OCI-LY1 (cell line): ENCODE data around the gene MAGED2.
"Not testable (repeated sequence)": the region's sequence is repeated elsewhere in the genome, so short reads cannot be mapped to it uniquely, and the experiment has no call there.

Experiments used
- EZH2 ChIP-seq: fragments of 200-600 bp; sonication (generic), shearing (Covaris generic); IDR thresholded peaks from 2 replicates; pipeline ENCODE4 v1.8.0; 2017; ENCODE audit warnings: borderline replicate concordance, mixed run types, mild to moderate bottlenecking, antibody characterized with exemption, low read length, moderate library complexity, mixed read lengths
- TF ChIP-seq, protein P1 (sequence below): fragments of 200-600 bp; sonication (generic), shearing (Covaris generic); IDR thresholded peaks from 2 replicates; pipeline ENCODE4 v1.5.1; 2017; ENCODE audit warnings: mild to moderate bottlenecking, antibody characterized with exemption, low read length, moderate library complexity, mixed read lengths

DNA sequence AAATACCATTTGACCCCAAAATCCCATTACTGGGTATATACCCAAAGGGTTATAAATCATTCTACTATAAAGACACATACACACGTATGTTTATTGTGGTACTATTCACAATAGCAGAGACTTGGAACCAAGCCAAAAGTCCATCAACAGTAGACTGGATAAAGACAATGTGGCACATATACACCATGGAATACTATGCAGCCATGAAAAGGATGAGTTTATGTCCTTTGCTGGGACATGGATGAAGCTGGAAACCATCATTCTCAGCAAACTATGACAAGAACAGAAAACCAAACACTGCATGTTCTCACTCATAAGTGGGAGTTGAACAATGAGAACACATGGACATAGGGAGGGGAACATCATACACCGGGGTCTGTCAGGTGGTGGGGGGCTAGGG, 40.2 kb downstream of the MAGED2 start:
- not testable (repeated sequence) for TF ChIP-seq EZH2
- TF ChIP-seq, protein P1, sequence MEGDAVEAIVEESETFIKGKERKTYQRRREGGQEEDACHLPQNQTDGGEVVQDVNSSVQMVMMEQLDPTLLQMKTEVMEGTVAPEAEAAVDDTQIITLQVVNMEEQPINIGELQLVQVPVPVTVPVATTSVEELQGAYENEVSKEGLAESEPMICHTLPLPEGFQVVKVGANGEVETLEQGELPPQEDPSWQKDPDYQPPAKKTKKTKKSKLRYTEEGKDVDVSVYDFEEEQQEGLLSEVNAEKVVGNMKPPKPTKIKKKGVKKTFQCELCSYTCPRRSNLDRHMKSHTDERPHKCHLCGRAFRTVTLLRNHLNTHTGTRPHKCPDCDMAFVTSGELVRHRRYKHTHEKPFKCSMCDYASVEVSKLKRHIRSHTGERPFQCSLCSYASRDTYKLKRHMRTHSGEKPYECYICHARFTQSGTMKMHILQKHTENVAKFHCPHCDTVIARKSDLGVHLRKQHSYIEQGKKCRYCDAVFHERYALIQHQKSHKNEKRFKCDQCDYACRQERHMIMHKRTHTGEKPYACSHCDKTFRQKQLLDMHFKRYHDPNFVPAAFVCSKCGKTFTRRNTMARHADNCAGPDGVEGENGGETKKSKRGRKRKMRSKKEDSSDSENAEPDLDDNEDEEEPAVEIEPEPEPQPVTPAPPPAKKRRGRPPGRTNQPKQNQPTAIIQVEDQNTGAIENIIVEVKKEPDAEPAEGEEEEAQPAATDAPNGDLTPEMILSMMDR, result not testable (repeated sequence)
